GM18499 (cell line): Measurements from ENCODE around the gene PSMC5.
"Not testable (repeated sequence)": the region's sequence is repeated elsewhere in the genome, so short reads cannot be mapped to it uniquely, and the experiment has no call there.

Experiments
- ATAC-seq: cut with Tn5 transposase; IDR thresholded peaks from one replicate; pipeline ENCODE4 v1.9.1; 2021; ENCODE audit warnings: moderate number of reproducible peaks; ENCODE audit not compliant: insufficient read depth, unreplicated experiment

PSMC5 gene

DNA sequence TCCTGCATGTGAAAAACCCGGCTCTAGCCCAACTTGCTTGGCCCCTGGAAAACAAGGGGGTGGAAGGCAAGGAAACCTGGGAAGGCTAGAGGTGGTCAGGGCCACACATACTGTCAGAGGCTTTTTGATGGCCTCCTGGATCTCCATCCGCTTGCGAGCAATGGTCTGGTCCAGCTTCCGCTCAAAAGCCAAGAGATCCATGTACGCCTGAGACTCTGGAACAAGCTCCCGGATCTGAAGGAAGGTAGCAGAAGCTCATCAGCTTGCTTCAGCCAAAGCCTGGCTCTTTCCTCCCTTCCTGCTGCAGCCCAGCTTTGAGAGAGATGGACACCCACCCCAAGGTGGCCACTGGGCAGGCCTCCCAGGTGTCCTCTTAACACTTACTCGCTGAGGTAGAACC is 9.6 kb downstream of the PSMC5 start:
- ATAC-seq, result no peak

DNA sequence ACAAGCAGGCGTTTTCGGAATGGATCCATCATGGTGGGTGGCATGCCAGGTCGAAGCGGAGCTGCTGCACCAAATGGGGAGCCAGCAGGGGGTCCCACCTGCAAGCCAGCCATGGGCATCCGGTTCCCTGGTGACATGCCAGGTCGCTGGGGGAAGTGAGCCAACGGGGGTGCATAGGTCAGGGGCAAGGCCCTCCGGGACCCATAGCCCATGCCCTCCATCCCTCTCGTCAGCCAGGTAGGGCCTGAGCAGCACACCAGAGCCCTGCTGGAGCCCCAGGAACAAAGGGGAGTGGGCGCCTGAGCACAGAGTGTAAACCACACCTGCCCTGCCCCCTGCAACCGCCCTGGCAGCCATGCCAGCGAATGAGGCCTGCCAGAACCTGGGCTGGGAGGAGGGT is 10.2 kb downstream of the PSMC5 start:
- no peak for ATAC-seq

DNA sequence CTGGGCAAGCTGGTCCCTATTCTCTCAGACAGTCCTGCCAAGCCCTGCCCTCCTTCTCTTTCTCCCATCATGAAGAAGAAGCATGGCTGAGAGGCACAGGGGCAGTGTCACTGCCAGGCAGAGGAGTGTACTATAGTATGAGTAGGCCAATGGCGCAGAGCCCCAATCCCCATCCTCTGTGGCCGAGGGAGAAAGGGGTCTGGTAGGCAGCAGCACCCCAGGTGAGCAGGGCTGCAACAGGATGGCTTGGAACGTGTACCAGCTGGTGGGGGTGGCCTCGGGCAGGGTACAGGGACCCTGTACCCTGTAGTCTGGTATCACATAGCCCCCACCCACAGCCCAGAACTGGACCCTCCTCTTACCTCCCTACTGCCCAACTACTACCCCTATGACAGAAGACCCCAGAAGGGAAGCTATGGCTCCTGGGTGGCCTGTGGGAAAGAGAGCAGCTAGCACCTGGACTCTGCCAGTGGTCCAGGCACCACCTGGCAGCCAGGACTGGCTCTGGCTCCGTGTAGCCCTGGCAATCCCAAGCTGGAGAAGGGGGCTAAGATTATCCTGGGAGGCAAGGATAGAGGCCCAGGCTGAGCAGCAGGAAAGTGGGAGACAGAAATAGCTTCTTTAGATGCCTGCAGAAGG is 10.8 kb downstream of the PSMC5 start:
- no peak for ATAC-seq

DNA sequence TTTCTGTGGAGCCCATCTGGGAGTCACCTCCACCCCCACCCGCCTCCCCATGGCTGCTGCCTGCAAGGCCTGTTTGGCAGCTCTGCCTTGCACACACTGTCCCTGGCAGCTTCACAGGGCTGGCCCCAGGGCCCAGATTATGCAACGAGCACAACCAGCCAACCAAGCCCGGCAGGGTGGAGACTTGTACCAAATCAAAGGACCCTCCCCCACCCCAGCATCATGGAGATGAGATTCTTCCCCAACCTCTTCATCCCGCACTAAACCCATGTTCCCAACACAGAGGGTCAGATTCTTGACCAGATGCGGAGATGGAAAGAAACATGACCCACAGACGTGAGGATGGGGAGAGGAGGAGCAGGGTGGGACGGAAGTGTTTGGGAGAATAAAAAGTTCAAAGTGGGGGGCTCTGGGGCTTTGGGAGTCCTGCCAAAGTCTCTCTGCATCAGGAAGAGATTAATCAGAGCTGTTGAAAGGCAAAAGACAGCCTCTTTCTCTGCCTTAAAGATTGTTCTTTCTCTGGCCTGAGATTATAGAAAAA is 11.5 kb downstream of the PSMC5 start:
- no peak for ATAC-seq

DNA sequence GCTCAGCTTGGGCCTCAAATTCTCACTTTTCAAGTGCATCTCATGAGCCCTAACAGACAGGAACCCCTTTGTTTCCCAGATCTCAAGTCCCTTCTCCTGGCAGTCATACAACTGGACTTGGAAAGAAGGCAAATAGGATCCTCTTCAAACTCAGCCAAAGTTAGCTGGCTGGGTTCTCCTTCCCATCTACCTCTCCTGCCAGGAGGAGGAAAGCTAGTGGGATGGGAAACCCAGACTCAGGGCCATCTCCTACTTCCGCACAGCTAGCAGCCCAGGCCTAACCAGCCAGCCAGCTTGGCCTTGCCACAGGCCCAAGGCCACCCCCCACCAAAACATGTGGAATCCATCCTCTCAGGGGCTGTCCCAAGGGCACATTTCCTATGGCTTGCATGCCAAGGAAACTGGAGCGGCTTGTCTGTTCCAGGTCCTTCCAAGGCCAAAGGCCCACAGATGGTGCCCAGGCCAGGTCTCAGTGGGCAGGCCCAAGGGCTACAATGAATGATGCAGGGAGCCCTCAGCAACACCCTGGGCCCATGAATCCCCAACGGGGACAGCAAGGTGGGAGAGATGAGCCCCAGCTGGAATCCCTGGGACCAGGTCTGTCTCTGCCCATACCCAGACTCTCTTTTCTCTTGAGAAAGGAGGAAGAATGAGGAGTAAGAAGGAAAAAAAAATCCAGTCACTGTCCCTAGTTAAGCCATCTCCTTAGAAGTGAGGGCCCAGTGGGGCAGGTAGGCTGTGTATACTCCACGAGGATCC is 13.5 kb downstream of the PSMC5 start:
- ATAC-seq, result no peak

DNA sequence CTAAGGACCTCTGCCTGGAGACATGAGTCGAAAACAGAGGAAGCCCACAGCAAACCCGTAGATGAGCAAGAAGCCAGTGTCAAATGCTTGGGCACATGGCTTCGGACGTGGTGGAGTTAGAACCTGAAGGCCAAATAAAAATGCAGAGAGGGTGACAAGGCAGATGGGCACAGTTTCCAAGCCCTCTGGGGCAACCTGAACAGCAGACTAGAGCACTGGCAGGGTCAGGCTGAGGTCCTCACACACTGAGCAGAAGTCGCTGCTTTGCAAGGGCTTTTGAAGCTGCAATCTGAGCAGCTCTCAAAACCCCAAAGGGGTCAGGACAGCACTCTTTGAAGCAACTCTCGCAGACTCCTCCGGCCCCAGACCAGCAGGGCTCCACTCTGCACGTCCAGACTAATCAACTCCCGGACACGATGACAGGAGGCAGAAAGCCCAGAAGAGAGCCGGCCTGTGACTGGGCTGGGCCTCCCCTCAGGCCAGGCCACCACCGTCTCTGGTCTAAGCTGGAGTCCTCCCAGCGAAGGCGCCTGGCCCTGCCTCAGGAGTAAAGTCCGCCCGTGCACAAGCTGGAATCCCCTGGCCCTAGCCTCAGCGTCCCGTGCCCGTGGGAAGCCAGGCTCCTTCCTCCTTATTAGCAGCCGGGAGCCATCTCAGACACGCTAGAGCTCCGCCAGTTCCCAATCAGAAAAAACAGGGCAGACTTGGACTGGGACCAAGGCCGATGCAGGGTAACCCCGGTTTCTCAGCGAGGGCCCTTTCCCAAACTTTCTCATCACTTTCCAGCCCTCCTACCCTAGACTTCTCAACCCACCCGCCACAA is 14.3 kb downstream of the PSMC5 start:
- ATAC-seq, result no peak

DNA sequence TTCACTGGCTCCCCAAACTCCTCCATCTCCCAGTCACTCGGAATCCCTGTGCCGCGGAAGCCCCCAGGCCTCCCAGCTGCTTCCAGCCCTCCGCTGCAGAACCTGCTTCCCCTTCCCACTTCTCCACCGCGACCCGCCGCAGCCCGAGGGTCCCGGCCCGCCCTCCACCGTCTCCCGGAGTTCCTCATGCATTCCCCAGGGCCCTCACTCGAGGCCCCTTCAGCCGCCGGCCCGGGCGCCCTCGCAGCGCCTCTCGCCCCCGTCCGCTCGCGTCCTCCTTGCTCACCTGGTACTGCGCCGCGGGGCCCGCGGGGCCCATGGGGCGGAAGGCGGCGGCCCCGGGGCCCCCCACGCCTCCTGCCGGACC is 14.9 kb downstream of the PSMC5 start:
- ATAC-seq, result peak; percentile 10

DNA sequence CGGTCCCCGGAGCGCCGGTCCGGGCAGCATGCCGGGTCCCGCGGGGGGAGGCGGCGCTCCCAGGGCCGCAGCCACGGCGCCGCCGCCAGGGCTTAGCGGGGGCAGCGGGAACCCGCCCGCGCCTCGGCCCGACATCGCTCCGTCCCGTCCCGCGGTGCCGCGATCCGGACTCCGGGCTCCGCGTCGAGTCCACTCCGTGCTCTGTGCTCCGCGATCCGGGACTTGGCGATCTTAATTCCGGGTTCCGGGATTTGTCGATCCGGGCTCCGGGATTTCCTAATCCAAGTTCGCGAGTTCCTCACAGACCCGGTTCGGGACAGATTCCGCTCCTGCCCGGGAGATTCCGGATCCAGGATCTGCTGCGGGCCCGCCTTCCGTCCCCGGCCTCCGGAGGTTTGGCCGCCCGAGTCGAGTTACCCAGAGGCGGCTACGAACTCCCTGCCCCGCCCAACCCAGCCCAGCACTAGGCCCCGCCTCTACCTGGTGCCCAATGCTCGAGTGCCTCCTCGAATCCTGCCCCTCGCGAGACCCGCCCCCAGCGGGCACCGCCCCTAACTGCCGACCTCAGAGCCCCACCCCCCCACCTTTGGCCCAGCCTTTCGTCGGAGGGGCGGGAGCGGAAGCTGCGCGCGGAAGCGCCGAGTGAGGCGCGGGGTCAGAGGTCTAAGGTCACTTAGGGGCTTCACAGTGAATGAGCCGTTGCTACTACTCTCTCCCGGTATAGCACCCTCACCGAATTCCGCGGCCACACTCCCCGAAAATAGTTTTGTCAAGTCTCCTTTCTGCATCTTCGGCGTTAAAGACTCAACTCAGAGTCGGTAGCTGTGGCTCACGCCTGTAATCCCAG is 15.5 kb downstream of the PSMC5 start, which contains the start of gene SMARCD2:
Gene SMARCD2 (minus strand): TSS at position 146 of the 847 bp plus-strand sequence. CDS start 11 bp downstream, at position 135.
- ATAC-seq, result peak; percentile 55

DNA sequence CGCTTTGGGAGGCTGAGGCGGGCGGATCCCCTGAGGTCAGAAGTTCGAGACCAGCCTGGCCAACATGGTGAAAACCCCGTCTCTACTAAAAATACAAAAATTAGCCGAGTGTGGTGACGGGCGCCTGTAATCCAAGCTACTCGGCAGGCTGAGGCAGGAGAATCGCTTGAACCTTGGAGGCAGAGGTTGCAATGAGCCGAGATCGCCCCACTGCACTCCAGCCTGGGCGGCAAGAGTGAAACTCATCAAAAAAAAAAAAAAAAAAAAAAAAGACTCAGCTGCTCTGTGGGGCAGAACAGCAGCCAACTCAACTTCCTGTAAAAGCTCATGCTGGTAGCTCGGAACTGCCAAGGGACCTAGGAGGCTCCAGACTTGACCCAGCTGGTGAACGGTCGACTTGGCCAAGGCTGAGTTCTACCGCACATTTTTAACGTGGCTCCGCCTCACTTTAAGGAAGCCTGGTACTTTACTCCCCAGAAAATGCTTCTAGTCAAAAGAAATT is 16.2 kb downstream of the PSMC5 start:
- not testable (repeated sequence) for ATAC-seq

DNA sequence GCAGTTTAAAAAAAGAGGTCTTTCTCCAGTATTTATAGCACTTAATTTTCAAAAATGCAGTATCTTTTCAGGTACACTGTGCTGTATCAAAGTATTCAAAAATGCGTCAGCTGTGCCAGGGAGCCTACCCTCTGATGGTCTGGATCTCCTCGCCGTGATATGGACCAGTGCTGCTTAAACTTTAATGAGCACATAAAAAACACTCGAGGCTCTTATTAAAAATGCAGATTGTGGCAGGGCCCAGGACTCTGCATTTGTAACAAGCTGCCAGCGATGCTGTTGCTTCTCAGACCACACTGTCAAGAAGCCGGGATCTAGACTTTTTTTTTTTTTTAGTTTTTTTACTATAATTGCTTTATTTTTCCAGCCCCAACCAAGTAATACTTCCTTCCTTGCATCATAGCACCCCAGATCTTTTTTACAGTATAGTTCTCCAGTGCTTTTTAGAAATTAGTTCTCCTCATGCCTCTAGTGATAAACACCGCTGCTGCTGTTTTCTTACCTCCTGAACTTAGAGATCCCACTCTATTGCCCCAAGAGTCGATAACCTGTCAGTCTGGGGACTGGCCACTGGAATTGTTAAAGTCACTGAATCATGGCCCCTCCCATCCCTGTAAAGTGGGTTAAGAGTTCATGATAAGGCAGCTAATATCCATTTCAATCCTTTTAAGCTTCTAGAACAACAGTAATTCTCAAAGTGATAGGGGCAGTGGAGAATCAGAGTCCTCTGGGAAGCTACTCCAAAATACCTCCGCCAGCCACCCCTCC is 16.9 kb downstream of the PSMC5 start:
- ATAC-seq, result no peak

DNA sequence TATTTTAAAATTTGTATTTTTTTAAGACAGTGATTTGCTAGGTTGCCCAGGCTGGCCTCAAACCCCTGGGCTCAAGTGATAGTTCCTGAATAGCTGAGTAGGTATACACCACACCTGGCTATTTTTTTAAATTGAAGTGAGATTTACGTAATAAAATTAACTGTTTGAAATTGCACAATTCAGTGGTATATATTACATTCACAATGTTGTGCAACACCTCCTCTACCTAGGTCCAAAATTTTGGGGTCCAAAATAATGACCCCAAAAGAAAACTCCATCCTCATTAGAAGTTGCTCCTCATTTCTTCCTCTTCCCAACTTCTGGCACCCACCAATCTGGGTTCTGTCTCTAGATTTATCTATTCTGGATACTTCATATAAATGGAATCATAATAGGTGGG is 18.3 kb downstream of the PSMC5 start:
- ATAC-seq, result no peak

DNA sequence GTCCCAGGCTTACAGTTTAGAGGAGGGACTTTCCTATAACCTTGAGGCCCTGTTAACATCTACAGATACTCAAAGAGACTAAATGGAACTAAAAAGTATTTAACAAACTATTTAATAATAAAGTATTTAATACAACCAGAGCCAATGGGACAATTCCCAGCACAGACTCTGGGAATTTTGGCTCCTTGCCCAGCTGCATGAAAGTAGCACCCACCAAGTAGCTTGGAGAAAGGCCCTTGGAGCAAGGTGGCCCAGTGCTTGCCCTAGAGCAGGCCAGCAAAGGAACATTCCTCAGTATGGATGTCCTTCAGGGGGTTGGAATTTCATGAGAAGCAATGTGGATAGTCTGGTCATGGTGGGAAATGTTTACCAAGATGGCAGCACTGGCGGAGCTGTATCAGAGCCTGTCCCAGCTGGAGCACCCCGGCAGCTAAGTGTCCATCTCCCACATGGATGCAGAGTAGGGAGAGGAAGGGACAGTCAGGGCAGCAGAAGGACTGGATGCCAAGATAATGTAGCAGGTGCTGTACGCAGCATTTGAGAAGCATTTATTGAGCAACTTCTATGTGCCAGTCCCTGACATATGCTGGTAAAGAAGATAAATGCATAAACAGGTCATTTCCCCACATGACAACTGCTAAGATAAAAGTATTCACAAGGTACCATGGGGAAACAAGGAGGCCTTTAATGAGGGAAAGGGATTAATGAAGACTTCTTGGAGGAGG is 20.5 kb downstream of the PSMC5 start:
- no peak for ATAC-seq

DNA sequence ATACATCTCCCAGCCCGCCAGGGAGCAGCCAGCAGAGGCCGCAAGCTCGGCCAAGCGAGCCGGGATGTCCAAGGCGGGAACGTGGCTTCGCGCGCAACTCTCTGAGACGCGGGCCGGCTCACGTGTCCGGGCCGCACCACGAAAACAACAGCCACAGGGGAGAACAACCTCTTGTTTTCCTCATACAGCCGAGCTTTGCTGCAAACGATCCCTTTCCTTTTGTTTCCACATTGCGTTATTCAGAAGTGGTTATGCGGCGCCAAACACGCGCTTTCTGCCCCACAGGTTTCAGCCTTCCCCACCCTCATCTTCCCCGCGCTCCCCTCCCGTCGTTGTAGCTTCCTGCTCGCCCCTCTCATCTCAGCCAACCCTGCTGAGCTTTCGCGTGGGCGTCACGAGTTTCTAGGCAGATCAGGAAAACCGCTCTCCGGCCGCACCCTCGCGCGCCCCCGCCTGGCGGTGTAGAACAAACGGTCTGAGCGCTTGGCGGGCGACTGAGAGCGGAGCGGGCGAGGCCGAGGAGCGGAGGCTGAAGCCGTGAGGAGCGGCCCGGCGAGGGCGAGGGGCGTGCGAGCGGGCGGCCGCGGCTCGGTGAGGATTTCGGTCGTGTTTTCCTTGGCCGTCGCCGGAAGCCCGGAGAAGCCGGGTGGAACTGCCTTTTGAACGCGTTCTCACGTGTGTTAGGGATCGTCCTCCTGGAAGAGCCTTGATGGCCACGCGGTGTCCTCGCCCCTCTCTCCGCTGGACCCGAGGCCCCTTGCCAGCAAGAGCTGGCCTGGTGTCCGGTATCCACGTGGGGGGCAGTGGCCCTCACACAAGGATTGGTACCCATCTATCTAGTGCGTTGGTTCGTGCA is 21.8 kb downstream of the PSMC5 start:
- no peak for ATAC-seq

DNA sequence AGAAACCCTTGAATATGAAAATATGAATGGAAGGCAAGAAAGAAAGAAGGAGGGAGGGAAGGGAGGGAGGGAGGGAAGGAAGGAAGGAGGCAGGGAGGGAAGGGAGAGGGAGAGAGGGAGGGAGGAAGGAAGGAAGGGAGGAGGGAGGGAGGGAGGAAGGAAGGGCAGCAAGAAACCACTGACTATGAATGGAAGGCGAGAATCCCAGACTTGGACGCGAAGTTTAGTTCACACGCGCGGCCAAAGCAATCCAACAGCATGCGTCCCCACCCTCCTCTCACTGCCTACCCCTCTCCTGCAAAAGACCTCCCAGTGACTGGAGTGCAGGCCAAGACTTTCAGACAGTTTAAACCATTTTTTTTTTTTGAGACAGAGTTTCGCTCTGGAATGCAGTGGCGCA is 23.2 kb downstream of the PSMC5 start:
- no peak for ATAC-seq

DNA sequence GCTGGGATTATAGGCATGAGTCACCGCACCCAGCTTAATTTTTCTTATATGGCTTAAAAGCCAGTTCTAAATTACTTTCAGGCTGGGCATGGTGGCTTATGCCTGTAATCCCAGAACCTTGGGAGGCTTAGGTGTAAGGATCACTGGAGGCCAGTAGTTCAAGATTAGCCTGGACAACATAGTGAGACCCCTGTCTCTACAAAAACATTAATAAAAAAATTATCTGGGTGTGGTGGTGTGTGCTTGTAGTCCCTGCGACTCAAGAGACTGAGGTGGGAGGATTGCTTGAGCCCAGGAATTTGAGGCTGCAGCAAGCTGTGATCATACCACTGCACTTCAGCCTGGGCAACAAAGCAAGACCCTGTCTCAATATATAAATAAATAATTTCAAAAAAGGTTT is 26.0 kb downstream of the PSMC5 start:
- no peak for ATAC-seq

DNA sequence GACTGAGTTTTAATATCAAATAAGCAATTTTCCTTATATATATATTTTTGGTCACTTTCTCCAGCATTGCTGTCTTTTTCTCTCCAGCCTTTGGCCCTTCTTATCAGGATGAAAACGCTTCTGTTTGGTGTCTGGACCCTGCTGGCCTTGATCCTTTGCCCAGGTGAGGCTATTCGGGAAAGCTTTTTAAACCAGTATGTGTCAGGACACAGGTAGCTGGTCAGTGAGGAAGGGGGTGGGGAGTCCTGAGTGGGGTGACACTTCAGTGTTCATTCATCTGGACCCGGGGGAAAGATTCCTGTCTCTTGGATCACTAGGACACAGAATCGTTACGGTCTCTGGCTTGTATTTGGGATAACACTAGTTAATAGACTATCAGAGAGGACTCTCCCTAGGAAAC is 27.5 kb downstream of the PSMC5 start:
- no peak for ATAC-seq

DNA sequence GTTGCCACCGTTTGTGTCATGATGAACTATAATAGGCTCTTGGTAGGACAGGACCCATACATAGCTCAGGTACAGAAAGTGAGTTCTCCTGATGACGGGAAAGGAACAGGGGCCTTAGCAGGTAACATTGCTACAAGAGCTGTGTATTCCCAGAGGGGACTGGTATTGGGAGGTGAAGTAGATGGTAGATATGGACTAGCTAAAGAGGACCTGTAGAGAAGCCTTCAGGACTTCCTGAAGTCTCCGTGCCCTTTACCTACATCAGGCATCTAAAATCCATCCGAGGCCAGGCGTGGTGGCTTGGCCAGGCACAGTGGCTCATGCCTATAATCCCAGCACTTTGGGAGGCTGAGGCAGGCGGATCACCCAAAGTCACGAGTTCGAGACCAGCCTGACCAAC is 28.0 kb downstream of the PSMC5 start:
- no peak for ATAC-seq

DNA sequence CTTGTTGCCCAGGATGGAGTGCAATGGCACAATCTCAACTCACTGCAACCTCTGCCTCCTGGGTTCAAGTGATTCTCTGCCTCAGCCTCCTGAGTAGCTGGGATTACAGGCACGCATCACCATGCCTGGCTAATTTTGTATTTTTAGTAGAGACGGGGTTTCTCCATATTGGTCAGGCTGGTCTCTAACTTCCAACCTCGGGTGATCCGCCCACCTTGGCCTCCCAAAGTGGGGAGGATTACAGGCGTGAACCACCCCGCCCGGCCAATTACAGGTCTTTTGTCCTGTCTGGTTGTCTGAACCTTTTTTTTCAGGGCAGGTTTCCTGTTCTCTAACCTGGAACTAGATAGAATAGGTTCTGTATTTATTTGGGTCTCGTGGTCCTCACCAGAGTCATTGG is 29.2 kb downstream of the PSMC5 start:
- ATAC-seq, result not testable (repeated sequence)
